A549 (cell line): Measurements from ENCODE around the gene CCDC183. TPM values are rescaled to one million over a fixed set of nuclear protein-coding genes. Genes with fewer than 3 reads are reported as not detected.

ENCODE experiments used
- ATAC-seq, 2 experiments: fragments of 200-7000 bp in 1 of 2; fragments of >200 bp in 1 of 2; cut with Nextera tagmentation in 1 of 2; cut with Tn5 transposase in 1 of 2; 3 replicates each; pipeline versions ENCODE4 v1.8.0 to v1.9.1; 2018 to 2020; ENCODE audit warnings: mild to moderate bottlenecking in 1 of 2, moderate library complexity in 1 of 2
- CTCF ChIA-PET: fragments of 300-600 bp; sonication (Branson Sonifier 250); formaldehyde crosslinking; extraction: SDS; loops from one replicate; lab custom pipeline; 2021; ENCODE audit warnings: antibody characterized with exemption, inconsistent platforms; lab: Yijun Ruan, JAX
- POLR2A ChIA-PET: fragments of 350-600 bp; formaldehyde crosslinking; extraction: SDS; loops from one replicate; lab custom pipeline; 2021; ENCODE audit warnings: antibody characterized with exemption, inconsistent platforms; lab: Yijun Ruan, JAX
- DNase-seq, 2 experiments: peaks; one replicate each; pipeline versions ENCODE4 v3.0.0 to v3.0.0-alpha.2; 2011 to 2016; ENCODE audit warnings: low read depth in 1 of 2, low spot score in 1 of 2
- FAIRE-seq: peaks from 2 replicates; lab custom pipeline; 2011; peaks lifted over from hg19 to GRCh38; lab: Jason Lieb, UNC
- H3K27ac ChIP-seq, 2 experiments: fragments of >200 bp; sonication (Bioruptor Twin); formaldehyde crosslinking; 3 replicates each; pipeline ENCODE4 v1.5.1; 2016 to 2017
- H3K4me1 ChIP-seq: fragments of >200 bp; sonication (Bioruptor Twin); formaldehyde crosslinking; 3 replicates; pipeline ENCODE4 v1.6.1; 2016
- H3K4me2 ChIP-seq: fragments of >200 bp; sonication (Bioruptor Twin); formaldehyde crosslinking; 3 replicates; pipeline ENCODE4 v1.6.1; 2016
- H3K4me3 ChIP-seq: fragments of >200 bp; sonication (Bioruptor Twin); formaldehyde crosslinking; 3 replicates; pipeline ENCODE4 v1.5.1; 2016
- H3K9me3 ChIP-seq: fragments of >200 bp; sonication (Bioruptor Twin); formaldehyde crosslinking; 3 replicates; pipeline ENCODE4 v1.6.1; 2016
- BHLHE40 ChIP-seq: IDR thresholded peaks from 2 replicates; pipeline ENCODE4 v1.6.1; 2012; ENCODE audit warnings: low read depth, low read length, inconsistent platforms
- CBX8 ChIP-seq: fragments of 200-600 bp; sonication (generic); IDR thresholded peaks from 2 replicates; pipeline ENCODE4 v1.6.1; 2016
- CEBPB ChIP-seq, 2 experiments: fragments of >200 bp in 1 of 2; sonication (Bioruptor Twin) in 1 of 2; formaldehyde crosslinking in 1 of 2; IDR thresholded peaks; 2 replicates each; pipeline ENCODE4 v1.6.1; 2012 to 2016
- EHF ChIP-seq: fragments of 250-450 bp; sonication (Bioruptor Pico); IDR thresholded peaks from 2 replicates; pipeline ENCODE4 v1.5.0; 2020; ENCODE audit warnings: mild to moderate bottlenecking
- EHMT2 ChIP-seq: fragments of 200-600 bp; sonication (generic); IDR thresholded peaks from 2 replicates; pipeline ENCODE4 v1.6.1; 2016; ENCODE audit warnings: antibody characterized with exemption, low read depth, mild to moderate bottlenecking, moderate library complexity
- FOSL2 ChIP-seq, 2 experiments: fragments of 450-650 bp in 1 of 2; fragments of >200 bp in 1 of 2; sonication (Bioruptor Twin) in 1 of 2; formaldehyde crosslinking; IDR thresholded peaks; 2 replicates each; pipeline versions ENCODE4 v1.5.0 to v1.6.1; 2016 to 2020; ENCODE audit warnings: mild to moderate bottlenecking in 1 of 2, moderate library complexity in 1 of 2
- HDAC2 ChIP-seq: fragments of 200-600 bp; sonication (generic); IDR thresholded peaks from 2 replicates; pipeline ENCODE4 v1.6.1; 2016
- HEYL ChIP-seq: fragments of 250-450 bp; sonication (Bioruptor Pico); IDR thresholded peaks from 2 replicates; pipeline ENCODE4 v1.8.0; 2021; ENCODE audit warnings: mild to moderate bottlenecking, moderate library complexity
- JUN ChIP-seq, 2 experiments: fragments of >200 bp; sonication (Bioruptor Twin); formaldehyde crosslinking; IDR thresholded peaks; 2 replicates in 1 of 2; 3 replicates in 1 of 2; pipeline ENCODE4 v1.6.1; 2016 to 2017
- JUNB ChIP-seq: fragments of >200 bp; sonication (Bioruptor Twin); formaldehyde crosslinking; IDR thresholded peaks from 2 replicates; pipeline ENCODE4 v1.6.1; 2016
- KDM5A ChIP-seq: fragments of 200-600 bp; sonication (generic); IDR thresholded peaks from 2 replicates; pipeline ENCODE4 v1.6.1; 2016; ENCODE audit warnings: antibody characterized with exemption, mild to moderate bottlenecking
- MYC ChIP-seq: IDR thresholded peaks from 2 replicates; pipeline ENCODE4 v1.6.1; 2012; ENCODE audit warnings: mild to moderate bottlenecking, inconsistent platforms, low read length, improper control_type of control experiment, borderline replicate concordance
- NFE2L2 ChIP-seq: fragments of 150-350 bp; conservative IDR thresholded peaks from 2 replicates; pipeline ENCODE4 v1.6.1; 2014; ENCODE audit warnings: low read length
- PHF8 ChIP-seq: fragments of 200-600 bp; sonication (generic); IDR thresholded peaks from 2 replicates; pipeline ENCODE4 v1.6.1; 2016; ENCODE audit warnings: low read depth, mild to moderate bottlenecking, antibody characterized with exemption, moderate library complexity, borderline replicate concordance
- RFX5 ChIP-seq: fragments of 450-650 bp; IDR thresholded peaks from 2 replicates; pipeline ENCODE4 v1.7.1; 2014; ENCODE audit warnings: antibody characterized with exemption, mild to moderate bottlenecking, moderate library complexity
- RNF2 ChIP-seq: fragments of 200-600 bp; sonication (generic); IDR thresholded peaks from 2 replicates; pipeline ENCODE4 v1.6.1; 2016; ENCODE audit warnings: low read depth, mild to moderate bottlenecking, antibody characterized with exemption, moderate library complexity, borderline replicate concordance
- SMC3 ChIP-seq: fragments of >200 bp; sonication (Bioruptor Twin); formaldehyde crosslinking; IDR thresholded peaks from 3 replicates; pipeline ENCODE4 v1.6.1; 2018; ENCODE audit warnings: inconsistent platforms
- ZFP36 ChIP-seq: fragments of 450-650 bp; IDR thresholded peaks from 2 replicates; pipeline ENCODE4 v1.6.1; 2014; ENCODE audit warnings: borderline replicate concordance; ENCODE audit not compliant: partially characterized antibody
- ZNF302 ChIP-seq: fragments of 250-450 bp; sonication (Bioruptor Pico); IDR thresholded peaks from 2 replicates; pipeline ENCODE4 v1.9.0; 2021; ENCODE audit warnings: inconsistent platforms, mild to moderate bottlenecking, moderate library complexity
- ZSCAN20 ChIP-seq: fragments of 250-450 bp; sonication (Bioruptor Pico); IDR thresholded peaks from 2 replicates; pipeline ENCODE4 v1.8.0; 2022; ENCODE audit warnings: mild to moderate bottlenecking, moderate library complexity
- WGBS: methylation state at CpG from one replicate; pipeline ENCODE4 v1.1.6; 2017; ENCODE audit errors: missing lambda C conversion rate; 5-methylcytosine and 5-hydroxymethylcytosine counted together
- polyA plus RNA-seq, 4 experiments: library from polyadenylated mRNA; depleted of rRNA in 3 of 4; stranded (reverse); fragments of >200 nt; fragmentation: RNase III in 1 of 4; extraction: RNeasy Plus Mini Kit Qiagen cat#74134 plus additional on column Dnase treatment in 1 of 4; gene quantifications; 2 replicates in 3 of 4; 3 replicates in 1 of 4; pipeline ENCODE4 v1.2.3, GENCODE V29; 2011 to 2017
- TF ChIP-seq, protein P1 (sequence below): IDR thresholded peaks from 2 replicates; pipeline ENCODE4 v1.6.1; 2012
- TF ChIP-seq, protein P2 (sequence below): fragments of 250-450 bp; sonication (Bioruptor Pico); IDR thresholded peaks from 2 replicates; pipeline ENCODE4 v1.5.0; 2020; ENCODE audit warnings: low read depth, mild to moderate bottlenecking, moderate library complexity
- TF ChIP-seq, protein P3 (sequence below): fragments of 450-650 bp; IDR thresholded peaks from 2 replicates; pipeline ENCODE4 v1.6.1; 2014; ENCODE audit warnings: antibody characterized with exemption
- TF ChIP-seq, protein P4 (sequence below): fragments of >200 bp; sonication (Bioruptor Twin); formaldehyde crosslinking; IDR thresholded peaks from 2 replicates; pipeline ENCODE4 v1.6.1; 2016

CCDC183 gene
- polyA plus RNA-seq, 2 of the 4 experiments (the other 2 are of a cell fraction), result 0.90 to 1.4 TPM

DNA sequence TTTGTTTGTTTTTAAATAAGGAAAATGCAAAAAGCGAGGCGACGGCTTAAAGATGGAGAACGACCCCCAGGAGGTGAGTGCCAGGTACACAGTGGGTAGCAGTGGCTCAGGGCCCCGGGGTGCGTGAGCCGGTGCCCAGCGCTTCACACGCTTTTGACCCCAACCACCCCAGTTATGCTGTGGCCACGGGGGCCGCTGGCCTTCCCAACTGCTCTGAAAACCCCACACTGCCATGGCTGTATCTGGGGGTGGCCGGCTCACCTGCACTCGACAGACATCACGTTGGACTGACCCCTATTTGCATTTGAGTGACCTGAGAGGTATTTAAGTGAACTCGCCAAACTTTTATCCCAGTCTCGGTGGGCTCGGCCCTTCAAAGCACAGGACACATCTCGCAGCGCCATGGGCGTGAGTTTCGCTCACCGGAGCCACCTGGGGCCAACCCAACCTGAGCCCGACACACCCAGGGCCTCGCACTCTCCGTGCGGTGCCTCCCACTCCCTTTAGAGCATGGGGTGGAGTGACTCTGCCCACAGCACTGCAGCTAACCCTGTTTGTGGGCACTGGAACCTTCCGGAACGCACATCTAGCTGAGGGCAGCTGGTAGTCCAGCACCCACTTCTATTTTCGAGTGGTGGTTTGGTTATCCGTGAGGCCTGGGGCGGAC lies 32.5 kb downstream of the CCDC183 start:
- DNase-seq, result no peak
- CTCF ChIA-PET, result interaction anchor here (1.0 to 8.1 kb wide), 5 partner anchors 9 to 236 kb away, joined by 3 to 72 read pairs (median 4); partner anchors contain the start of gene AJM1

DNA sequence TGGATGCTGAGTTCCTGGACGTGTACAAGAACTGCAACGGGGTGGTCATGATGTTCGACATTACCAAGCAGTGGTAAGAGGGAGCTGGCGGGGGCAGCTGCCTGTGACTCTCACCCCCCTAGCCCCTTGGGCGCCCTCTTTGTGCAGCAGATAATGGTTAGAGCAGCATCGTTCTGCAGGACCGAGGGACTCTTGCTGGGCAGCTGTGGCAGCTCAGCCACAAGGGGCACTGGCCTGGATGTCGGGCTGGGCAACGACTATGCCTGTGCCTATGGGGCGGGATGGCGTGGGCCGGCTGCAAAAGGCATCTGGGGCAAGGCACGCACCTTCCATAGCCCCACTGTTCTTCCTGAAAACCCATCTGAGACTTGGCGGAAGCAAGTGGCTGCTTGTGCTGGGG lies 33.3 kb downstream of the CCDC183 start:
- POLR2A ChIA-PET, result no interaction called here
- 89% methylated on average over 10 of the region's 14 CpGs for WGBS
- H3K4me1 ChIP-seq, result no peaks in the 10 kb centered on the region
- TF ChIP-seq ZNF302 (CRISPR knock-in tag) (no peak), EHF (CRISPR knock-in tag) (no peak), KDM5A (no peak), PHF8 (no peak), JUNB (no peak), RNF2 (no peak), ZSCAN20 (CRISPR knock-in tag) (no peak), JUN (IDR thresholded peaks at IDR 0.05) (no peak), RFX5 (no peak), MYC (no peak), HEYL (CRISPR knock-in tag) (no peak)
- TF ChIP-seq, protein P1, sequence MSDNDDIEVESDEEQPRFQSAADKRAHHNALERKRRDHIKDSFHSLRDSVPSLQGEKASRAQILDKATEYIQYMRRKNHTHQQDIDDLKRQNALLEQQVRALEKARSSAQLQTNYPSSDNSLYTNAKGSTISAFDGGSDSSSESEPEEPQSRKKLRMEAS, result no peak
- H3K4me2 ChIP-seq, result no peak overlapping the region
- H3K4me3 ChIP-seq, result no peak overlapping the region
- FAIRE-seq (no peak), DNase-seq (no peak), ATAC-seq (peak in 1 of 2 experiments; percentile 24; a peak in 2 of 6 replicates)
- no peak overlapping the region for H3K27ac ChIP-seq
- H3K9me3 ChIP-seq, result no peaks in the 10 kb centered on the region
- CTCF ChIA-PET, result interaction anchor here (0.7 to 8.1 kb wide), 6 partner anchors 10 to 235 kb away, joined by 3 to 72 read pairs (median 4); partner anchors contain the start of gene AJM1

More for the DNA sequence above, 32.5 kb downstream of the CCDC183 start:
- Histone ChIP-seq H3K4me1 (no peaks in the 10 kb centered on the region), H3K4me3 (no peak overlapping the region), H3K9me3 (no peaks in the 10 kb centered on the region), H3K27ac (no peak overlapping the region), H3K4me2 (no peak overlapping the region)
- POLR2A ChIA-PET, result no interaction called here
- no peak for TF ChIP-seq HDAC2
- TF ChIP-seq JUNB, result no peak
- TF ChIP-seq, protein P2, sequence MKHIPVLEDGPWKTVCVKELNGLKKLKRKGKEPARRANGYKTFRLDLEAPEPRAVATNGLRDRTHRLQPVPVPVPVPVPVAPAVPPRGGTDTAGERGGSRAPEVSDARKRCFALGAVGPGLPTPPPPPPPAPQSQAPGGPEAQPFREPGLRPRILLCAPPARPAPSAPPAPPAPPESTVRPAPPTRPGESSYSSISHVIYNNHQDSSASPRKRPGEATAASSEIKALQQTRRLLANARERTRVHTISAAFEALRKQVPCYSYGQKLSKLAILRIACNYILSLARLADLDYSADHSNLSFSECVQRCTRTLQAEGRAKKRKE (CRISPR knock-in tag), result no peak
- TF ChIP-seq CEBPB (IDR thresholded peaks at IDR 0.05), result no peak
- ATAC-seq (no peak), FAIRE-seq (no peak)
- 95% methylated on average over 31 of the region's 31 CpGs for WGBS

DNA sequence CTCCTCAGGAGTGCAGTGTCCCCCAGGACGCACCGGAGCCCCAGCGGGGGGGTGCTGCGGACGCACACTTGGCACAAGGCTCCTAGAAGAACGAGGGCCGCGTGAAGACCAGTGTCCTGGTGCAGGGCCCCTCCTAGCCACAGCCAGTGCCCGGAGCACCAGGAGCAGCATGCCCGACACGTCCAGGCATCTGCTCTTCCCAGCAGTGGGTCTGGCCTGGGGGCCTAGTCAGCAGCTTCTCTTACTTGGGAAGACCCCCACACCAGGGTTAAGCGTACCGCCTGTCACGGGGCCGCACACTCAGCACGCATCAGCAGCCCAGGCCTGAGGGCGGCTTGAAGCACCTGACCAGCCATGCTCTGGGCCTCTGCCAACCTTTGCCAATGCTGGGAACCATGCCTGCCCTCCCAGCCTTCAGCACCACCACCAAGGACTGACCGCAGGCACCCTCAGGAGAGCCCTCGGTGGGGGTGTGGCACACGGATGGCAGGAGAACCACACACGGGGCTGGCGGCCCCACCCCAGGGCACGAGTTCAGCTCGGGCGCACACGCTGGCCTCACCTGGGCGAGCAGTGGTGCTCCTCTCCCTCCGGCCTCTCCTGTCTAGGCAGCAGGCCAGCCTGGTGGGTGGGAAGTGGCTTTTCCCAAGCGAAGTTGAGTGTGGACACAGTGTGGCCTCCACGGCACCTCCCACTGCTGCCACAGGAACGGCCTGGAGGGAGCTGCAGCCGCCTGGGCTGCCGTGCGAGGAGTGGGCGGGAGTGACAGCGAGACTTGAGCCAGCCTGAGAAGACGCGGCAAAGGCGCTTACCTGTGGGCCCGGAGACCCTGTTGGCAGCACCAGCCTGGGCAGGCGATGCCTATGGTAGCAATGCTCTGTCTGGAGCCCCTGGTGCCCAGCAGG lies 34.1 kb downstream of the CCDC183 start:
- H3K4me3 ChIP-seq, result no peak overlapping the region
- H3K9me3 ChIP-seq, result no peaks in the 10 kb centered on the region
- no peak overlapping the region for H3K27ac ChIP-seq
- TF ChIP-seq EHMT2 (no peak), SMC3 (no peak), BHLHE40 (no peak), EHF (CRISPR knock-in tag) (no peak), JUNB (no peak), NFE2L2 (no peak), JUN (IDR thresholded peaks at IDR 0.05) (no peak), FOSL2 (IDR thresholded peaks at IDR 0.05) (no peak), FOSL2 (CRISPR knock-in tag; IDR thresholded peaks at IDR 0.05) (no peak), ZNF302 (CRISPR knock-in tag) (no peak), ZFP36 (no peak), CBX8 (no peak)
- TF ChIP-seq, protein P3, sequence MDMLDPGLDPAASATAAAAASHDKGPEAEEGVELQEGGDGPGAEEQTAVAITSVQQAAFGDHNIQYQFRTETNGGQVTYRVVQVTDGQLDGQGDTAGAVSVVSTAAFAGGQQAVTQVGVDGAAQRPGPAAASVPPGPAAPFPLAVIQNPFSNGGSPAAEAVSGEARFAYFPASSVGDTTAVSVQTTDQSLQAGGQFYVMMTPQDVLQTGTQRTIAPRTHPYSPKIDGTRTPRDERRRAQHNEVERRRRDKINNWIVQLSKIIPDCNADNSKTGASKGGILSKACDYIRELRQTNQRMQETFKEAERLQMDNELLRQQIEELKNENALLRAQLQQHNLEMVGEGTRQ, result no peak
- TF ChIP-seq, protein P4, sequence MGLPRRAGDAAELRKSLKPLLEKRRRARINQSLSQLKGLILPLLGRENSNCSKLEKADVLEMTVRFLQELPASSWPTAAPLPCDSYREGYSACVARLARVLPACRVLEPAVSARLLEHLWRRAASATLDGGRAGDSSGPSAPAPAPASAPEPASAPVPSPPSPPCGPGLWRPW, result no peak
- FAIRE-seq (no peak), ATAC-seq (no peak), DNase-seq (no peak)
- no peak overlapping the region for H3K4me2 ChIP-seq
- WGBS, result 95% methylated on average over 14 of the region's 41 CpGs
- ChIA-PET CTCF (interaction anchor here (0.7 to 8.1 kb wide), 5 partner anchors 13 to 42 kb away, joined by 3 to 72 read pairs (median 4); partner anchors contain the start of gene AJM1), POLR2A (no interaction called here)
- H3K4me1 ChIP-seq, result no peaks in the 10 kb centered on the region
